Stimulated activated CD4-positive, alpha-beta T cell treated with anti-CD3 and anti-CD28 coated beads, Interleukin-4, amount 100 ng/mL, for 24 hours (primary cell): ENCODE data around the gene TMEM79.
A peak's percentile ranks its signal among the peaks of the same experiment; 100 is the strongest.

Source experiments
- DNase-seq: peaks from one replicate; pipeline ENCODE4 v3.0.0-alpha.2; 2020

The TMEM79 gene

DNA sequence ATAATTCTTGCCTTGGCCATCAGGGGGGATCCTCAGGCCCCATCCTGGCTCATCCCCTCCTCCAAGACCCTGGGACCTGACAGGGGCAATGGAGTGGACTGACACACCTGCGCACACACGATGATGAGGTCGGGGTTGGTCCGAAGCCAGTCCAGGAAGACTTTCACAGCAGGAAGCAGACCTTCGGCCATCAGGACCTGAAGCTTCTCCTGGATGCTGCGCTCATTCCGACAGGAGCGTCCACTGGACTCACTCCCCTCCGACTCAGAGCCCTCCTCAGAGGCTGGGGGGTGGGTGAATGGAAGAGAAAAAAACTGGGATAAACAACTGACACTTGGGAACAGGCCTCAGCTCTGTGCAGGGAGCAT is 20.9 kb upstream of the TMEM79 start:
- no peak for DNase-seq

DNA sequence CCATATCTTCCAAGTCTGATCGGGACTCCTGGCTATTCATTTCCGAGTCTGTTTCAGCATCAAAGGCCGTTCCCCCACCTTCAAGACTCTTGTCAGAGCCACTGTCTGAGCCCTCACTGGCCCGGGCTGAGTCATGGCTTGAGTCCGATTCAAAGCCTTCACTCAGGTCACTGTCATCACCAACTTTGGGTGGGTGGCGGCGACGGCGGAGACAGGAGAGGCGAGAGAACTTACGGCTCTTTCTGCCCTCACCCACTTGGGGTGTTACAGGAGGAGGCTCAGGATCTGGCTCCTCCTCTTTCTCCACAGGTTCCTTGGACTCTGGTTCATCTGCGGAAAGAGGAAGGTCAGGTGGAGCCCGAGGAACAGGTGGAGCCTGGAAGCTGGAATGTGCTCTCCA is 18.1 kb upstream of the TMEM79 start:
- no peak for DNase-seq

DNA sequence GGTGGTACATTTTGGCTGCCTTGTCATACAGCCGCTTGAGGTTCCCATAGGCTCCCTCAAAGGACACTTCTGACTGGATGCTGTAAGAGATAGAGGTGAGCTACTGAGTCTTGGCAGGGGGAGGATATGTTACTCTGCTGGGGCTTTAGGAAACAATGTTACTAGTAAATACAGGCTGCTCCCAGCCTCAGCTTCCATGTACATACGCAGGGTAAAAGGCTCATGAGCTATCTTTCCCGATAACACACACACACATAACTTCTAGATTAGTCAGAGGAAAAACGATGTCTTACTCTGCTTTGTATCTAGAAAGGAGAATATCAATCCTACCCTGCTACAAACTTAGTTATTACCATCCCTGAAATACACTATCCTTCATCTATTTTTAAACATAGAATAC is 15.8 kb upstream of the TMEM79 start:
- DNase-seq = no peak

DNA sequence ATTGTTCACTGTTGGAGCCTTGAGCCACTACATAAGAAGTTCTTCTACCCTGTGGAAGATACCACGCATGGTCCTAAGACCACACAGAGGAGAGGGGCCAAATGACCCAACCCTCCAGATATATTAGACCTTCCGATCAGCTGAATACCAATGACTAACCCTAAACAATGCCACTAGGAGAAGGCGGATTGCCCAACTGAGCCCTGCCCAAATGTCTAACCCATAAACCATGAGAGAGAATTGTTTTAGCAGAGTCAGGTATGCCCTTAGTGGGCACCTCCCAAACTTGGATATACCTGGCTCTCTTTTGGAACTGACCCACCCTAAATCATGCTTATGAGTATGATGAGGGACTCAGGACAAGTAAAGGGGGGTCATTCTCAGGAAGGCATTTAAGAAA is 13.8 kb upstream of the TMEM79 start:
- DNase-seq = no peak

DNA sequence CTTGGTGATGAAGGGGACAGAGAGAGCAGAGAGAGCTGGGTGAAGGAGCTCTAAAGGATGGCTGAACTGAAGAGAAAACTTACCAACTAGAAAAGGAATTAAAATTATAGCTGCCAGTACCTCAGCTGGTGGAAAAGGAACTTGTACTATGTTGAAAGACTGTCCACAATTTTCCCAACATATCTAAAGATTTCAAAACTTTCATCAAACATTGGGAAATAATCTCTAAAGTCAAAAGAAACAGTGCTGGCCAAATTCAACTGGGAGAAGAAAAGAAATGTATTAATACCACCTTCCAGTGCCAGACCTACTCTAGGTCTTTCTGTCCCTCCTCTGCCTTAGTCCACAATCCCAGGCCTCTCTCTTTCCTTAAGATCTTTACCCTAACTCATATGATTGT is 7.6 kb upstream of the TMEM79 start:
- no peak for DNase-seq

DNA sequence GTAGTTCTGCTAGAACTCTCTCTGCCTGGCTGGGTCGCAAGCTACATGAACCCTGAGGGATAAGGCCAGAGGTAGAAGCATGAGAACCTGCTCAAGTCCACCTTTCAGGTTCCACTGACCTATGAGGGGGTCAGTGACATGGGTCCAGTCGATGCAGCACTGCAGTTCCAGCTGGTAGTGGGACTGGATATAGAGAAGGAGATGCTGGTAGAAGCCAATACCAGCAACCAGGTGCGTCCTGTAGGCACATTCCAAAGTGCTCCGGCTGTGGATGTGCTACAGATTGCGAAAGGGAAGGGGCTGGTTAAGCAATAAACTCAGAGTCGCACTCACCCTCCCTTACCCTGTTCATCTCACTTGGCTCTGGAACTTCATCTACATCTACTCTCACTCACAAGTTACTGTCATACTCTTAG is 7.2 kb upstream of the TMEM79 start:
- no peak for DNase-seq

DNA sequence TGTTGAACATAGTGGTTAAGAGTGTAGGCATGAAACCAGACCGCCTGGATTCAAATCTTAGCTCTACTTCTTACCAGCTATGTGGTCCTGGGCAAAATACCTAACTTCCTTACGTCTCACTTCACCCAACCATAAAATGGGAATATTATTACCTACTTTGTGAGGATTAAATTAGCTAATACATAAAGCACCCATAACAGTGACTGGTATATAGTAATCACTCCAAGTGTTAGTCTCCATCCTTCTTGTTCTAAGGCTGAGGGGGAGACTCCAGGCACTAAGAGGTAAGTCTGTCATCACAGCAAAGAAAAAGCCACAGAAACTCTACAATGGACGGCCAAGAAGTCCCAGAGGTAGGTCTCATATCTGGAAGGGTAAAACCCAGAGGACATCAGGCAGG is 4.3 kb upstream of the TMEM79 start:
- no peak for DNase-seq

DNA sequence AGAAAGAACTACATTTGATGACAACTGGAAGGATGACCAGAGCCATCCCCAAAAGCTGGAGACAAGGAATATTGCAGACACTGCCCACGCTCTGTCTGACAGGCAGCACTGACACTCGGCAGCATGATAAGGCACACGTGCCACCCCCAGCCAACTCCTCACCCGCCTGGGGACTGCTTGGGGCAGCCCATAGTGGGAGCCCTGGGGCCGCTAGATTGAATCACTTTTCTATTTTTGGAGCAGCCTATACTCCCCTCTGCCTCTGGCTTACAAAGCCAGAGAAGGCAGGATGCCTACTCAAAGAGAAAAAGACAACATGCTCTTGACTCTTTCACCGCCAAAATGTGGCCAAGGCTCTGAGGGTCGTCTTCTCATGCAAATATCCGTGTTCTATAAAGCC is 2.8 kb upstream of the TMEM79 start:
- peak; percentile 63 for DNase-seq

DNA sequence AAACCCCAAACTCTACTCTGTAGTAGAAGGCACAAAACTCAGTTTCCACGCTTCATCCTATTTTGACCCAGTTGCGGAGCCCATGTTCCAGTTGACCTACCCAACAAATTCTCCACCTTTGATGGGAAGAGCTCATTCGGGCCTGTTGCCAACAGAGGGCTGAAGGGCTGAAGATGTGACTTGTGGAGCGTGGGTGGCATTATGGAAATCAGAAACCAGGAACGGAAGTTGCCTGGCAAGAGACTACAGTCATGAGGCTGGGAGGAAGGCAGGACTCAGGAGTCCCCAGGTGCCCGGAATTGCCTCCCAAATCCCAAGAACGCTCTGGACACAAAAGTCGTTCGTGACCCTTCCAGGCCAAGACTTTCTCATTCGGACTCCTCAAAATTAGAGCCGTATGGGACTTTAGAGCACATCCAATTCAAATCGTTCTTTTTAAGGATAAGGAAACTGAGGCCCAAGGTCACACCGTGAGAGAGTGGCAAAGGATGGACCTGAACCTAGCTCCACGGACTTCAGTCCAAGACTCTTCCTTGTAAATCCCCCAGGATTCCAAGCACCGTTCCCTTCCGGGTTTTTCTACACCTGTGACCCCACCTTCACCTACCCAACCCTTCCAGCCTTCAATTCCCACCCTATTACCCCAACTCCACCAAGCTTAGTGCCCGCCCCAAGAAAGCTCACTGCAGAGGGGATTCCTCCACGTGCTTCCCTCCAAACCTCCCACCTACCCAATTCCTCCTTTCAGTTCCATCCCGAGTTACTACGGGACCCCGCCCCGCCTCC is 2.2 kb upstream of the TMEM79 start:
- peak; percentile 39 for DNase-seq

DNA sequence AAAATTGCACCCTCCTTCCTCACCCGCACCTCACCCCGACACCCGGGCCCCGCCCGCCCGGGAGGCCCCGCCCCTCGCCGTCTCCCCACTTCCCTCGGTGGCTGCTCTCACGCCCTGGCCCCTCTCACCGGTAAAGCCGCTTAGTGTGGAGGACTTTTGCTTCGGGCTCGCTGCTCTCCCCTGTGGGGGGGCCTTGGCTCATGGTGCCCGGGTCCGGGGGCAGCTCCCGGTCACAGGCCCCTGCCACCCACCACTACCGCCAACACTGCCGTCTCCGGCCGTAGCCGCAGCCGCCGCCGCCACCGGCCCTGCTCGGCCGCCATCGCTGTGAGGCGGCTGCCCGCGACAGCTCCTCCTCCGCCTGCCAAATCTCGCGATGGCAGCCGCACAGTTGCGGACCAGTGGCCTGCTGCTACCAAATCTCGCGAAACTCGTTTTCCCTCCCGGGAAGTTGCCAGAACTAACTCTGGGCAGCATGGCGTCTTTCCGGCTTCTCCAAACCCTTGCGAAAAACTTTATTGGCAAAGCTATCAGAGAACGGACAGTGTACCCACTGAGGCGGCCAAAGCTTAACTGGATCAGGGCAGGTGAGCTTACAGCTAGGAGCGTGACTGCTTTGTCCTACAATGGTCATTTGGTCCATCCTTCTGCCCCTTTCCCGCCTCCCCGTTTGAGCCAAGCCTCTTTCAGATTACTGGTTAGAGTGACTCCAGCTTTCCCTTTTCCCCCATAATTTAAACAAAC is 1.5 kb upstream of the TMEM79 start, which contains the start of gene SMG5:
TSS of gene SMG5 (minus strand) at position 347 of the 744 bp plus-strand sequence. CDS start at position 202, 145 bp downstream.
- peak; percentile 97 for DNase-seq

DNA sequence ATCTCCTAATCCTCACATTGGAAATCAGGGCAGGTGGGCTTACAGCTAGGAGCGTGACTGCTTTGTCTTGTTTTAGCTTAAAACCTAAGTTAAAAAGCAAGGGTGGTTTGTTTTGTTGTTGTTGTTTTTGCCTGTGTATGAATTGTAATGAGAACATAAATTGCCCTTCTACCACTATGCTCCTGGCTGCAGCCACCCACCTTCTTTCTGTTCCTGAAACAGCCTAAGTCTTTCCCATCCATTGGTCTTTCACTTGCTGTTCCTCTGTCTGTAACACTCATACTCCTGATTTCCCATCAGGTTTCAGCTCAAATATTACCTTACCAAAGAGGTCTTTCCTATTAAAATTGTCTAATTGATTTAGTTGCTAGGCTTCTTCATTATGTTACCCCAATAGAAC is 604 bp upstream of the TMEM79 start:
- no peak for DNase-seq

DNA sequence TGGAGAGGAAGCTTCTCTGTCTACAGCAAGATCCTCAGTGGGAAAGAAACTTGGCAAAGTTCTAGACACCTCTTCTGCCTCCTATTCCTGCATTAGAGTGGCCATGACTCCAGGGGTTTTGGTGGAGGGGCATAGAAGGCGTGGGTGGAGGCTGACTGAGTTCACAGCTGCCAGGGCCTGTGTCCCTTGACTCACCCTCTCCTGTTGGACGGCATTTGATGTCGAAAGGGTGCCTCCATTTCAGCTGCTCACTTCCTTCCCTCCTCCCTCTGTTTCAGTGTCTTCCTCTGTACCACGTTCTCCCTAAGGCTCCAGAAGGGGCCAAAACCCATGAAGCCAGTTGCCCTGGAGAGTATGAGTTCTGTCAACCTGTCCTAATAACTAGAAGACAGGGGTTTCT is 632 bp downstream of the TMEM79 start:
- no peak for DNase-seq

DNA sequence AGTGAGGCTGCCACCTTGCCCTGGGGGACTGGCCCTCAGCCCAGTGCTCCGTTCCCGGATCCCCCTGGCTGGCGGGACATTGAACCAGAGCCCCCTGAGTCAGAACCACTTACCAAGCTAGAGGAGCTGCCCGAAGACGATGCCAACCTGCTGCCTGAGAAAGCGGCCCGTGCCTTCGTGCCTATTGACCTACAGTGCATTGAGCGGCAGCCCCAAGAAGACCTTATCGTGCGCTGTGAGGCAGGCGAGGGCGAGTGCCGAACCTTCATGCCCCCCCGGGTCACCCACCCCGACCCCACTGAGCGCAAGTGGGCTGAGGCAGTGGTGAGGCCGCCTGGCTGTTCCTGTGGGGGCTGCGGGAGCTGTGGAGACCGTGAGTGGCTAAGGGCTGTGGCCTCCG is 1.3 kb downstream of the TMEM79 start:
- no peak for DNase-seq

DNA sequence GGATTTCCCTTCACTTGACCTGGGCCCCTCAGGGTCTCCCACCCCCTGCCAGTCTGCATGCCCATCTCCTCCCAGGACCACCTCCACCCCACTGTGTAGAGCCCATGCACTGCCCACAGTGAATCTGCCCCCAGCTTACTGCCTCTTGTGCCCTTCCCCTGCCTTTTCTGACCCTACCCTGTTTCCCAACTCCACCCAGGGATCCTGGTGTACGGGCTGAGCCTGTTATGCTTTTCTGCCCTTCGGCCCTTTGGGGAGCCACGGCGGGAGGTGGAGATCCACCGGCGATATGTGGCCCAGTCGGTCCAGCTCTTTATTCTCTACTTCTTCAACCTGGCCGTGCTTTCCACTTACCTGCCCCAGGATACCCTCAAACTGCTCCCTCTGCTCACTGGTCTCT is 1.9 kb downstream of the TMEM79 start:
- DNase-seq = no peak

DNA sequence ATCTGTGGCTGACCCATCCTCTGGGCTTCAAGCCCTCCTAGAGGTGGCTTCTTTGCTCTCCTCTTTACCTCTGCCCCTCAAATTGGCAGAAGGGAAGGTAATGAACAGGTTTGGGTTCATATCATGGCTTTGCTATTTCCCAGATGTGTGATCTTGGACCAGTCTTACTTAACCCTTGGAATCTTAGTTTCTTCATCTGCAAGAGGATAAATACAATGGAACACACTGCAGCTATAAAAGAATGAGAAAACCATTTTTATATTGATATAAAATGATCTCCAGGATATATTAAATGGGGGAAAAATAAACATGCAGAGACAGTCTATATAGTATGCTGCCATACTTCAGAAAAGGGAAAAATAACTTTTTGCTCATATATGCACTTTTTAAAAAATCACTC is 5.7 kb downstream of the TMEM79 start:
- DNase-seq = no peak

DNA sequence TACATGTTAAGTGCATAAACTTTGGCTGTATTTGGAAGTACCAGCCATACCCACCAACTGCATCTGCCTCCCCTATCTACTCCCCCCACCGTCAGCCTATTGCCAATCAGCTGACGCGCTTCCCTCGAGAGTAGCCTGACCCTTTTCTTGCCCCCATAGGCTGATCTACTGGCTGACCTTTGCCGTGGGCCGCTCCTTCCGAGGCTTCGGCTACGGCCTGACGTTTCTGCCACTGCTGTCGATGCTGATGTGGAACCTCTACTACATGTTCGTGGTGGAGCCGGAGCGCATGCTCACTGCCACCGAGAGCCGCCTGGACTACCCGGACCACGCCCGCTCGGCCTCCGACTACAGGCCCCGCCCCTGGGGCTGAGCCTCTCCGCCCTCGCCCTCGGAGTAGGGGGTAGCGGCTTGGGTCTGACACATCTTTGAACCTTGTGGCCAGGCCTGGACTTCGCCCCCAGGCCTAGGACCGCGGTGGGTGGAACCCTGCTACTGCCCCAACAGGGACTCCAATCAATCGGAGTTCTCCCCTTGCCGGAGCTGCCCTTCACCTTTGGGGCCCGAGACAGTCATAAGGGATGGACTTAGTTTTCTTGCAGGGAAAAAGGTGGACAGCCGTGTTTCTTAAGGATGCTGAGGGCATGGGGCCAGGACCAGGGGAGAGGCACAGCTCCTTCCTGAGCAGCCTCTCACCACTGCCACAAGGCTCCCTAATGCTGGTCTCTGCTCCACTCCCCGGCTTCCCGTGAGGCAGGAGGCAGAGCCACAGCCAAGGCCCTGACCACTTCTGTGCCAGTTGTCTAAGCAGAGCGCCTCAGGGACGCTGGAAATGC is 7.3 kb downstream of the TMEM79 start:
- no peak for DNase-seq

DNA sequence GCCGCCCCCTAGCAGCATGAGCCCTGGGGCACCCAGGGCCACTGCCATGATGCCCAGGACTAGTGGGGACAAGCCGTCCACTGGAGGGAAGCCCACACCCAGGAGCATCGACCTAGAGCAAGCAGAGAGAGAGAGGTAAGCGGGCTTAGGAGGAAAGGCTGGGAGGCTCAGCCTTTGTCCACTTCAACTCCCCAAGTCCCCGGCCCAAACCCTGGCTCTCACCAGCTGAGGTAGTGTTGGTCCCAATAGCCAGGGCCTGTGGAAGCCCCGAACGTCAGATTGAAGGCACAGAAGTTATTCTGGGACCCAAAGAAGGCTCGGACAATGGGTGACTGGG is 8.9 kb downstream of the TMEM79 start:
- no peak for DNase-seq

DNA sequence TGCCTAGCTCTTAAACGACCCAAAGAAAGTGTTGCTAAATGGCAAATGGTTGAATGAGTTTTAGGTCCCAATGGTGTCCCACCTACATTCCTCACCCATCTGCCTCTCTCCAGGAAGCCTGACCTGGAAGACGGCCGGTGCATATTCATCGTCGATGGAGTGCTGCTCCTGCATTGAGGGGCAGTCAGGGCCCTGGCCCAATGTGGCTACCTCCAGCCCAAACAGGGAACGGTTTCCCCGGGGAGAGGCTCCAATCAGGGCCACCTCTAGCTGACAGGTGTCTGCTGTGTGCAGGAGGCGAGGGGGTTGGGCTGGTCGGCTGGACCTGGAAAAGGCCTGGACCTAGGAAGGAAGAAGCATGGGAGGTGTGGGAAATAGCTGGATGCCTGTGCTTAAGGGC is 9.8 kb downstream of the TMEM79 start:
- no peak for DNase-seq

DNA sequence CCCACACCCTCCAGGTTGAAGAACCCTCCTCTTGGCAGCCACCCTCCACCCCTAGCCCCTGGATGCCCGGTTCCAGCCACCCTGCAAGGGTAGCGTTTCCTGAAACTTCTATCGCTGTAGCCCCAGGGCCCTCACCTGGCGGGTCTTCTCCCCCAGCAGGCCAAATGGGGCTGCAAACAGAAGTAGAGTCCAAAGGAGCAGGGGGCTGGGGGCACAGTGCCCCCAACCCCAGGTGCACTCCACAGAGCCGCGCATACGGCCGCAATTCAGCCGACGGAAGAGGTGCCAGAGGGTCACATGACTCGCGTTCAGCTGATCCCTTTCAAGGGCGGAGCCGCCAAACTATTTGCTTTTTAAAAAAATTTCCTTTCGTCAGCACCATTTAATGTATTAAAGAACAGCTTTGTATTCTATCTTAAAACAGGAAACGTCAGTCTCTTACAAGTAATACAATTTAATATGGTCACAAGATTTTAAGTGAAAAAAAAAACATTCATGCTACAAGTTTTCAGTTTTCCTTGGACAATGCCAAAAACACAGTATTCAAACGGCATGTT is 11.3 kb downstream of the TMEM79 start, which contains the start of gene GLMP:
TSS of gene GLMP (minus strand) at position 289 of the 557 bp plus-strand sequence. CDS start at position 255, 34 bp downstream.
- DNase-seq = peak; percentile 62

DNA sequence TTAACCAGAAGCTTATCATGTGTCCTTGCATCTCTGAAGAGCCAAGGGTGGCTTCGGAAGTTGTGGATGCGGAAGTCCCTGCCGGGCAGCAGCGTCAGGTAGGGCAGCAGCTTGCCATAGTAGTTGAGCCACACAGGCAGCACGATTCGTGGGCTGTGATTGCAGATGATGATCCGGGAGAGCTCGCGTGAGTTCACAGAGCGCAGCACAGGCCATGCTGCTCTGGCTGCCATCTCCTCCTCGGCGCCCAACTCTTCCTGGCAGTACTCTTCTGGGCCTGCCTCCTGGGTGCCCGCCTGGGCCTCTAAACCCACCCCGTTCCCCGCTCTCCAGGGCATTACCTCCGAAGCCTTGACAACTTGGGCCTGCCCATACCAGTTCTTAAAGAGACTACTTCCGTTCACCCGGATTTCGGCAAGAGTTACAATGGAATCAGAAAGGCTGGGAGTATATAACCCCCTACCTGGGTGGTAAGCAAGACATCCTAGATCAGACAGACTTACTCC is 14.8 kb downstream of the TMEM79 start, which contains the start of gene VHLL:
TSS of gene VHLL (minus strand) at position 456 of the 506 bp plus-strand sequence. CDS start at position 338, 118 bp downstream.
- DNase-seq = no peak

DNA sequence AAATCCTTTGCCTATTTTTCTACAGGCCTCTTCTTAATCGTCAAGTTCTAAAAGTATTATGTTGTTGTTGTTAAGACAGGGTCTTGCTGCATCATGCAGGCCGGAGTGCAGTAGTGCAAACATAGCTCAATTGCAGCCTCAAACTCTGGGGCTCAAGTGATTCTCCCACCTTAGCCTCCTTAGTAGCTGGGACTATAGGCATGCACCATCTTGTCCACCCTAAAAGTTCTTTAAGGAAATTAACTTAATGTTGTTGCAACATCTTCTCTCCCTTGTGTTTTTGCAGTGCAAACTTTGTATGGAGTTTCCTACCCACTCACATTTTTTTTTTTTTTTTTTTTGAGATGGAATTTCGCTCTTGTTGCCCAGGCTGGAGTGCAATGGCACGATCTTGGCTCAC is 19.1 kb downstream of the TMEM79 start:
- no peak for DNase-seq

DNA sequence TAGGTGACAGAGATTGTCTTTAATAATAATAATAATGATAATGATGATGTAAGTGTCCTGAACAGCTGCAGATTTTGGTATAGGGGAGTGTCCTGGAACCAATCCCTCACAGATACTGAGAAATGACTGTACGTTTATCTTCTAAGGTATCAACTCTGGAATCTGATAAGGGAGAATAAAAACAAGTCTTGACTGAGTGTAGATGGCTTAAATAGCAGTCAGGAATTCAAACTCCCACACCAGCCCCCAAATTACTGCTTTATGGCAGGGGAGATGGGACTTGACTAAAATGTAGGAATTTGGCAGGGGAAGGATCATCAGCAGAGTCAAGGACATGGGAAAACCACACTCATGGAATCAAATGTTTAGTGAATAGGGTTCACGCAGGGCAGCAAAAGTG is 21.1 kb downstream of the TMEM79 start:
- no peak for DNase-seq

DNA sequence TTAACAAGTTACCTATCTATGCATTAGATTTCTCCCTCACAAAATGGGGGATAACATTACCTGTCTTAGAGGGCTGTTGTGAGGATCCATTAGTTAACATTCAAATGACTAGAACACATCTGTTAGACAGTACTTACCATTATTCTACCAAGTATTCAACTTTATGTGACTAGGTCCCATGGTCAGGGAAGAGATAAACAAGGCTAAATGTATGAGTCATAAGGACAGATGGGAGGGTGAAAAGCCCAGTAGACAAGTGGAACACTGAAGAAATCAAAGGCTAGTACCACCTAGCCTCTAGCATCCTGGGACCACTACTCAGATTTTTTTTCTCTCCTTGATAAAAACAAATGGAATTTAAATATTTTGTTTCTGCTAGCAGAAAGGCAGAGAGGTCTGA is 24.0 kb downstream of the TMEM79 start:
- DNase-seq = no peak
